ENCODE data around the gene CRACDL. TPM values are rescaled to one million over a fixed set of nuclear protein-coding genes. Genes with fewer than 3 reads are reported as not detected.

CRACDL gene
- total and polyA plus RNA-seq, 2 of the 13 experiments (the other 11 are each of a cell fraction or from before 2014, with no cell fraction given), result 0.15 to 0.26 TPM

DNA sequence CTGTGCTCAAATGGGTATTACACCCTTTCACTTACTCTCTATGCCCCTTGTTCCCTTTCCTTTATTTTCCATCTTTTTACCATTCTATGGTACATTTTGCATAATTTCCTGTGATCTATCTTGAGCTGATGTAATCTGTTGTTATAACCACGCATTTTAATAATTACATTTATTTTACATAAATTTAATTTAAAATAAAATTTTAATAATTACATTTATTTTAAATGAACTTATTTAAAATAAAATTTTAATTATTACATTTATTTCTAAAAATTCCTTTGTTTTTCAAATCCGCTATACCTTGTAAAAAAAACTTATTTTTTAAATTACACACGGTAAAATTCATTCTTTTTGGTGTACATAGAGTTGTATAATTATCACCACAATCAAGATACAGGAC, 93.9 kb downstream of the CRACDL start:
- POLR2A ChIA-PET, result no interaction called here

More for the DNA sequence above, 93.9 kb downstream of the CRACDL start:
- in situ Hi-C loops (cut with HindIII; ENCODE audit: extremely low pct_ligation_motif_present, low pct_unique_long_range_greater_than_20kb), result loop anchor here (25.0 kb wide), 1 partner anchor 430 kb away; no protein-coding TSS in a partner anchor
- CTCF ChIA-PET (ENCODE audit: low intra/inter-chr PET ratio, low total read pairs), result no interaction called here
- no peaks in the 10 kb centered on the region for H3K79me2 ChIP-seq (ENCODE audit: insufficient read depth, low read length)
- H3K4me2 ChIP-seq (ENCODE audit: low read depth, low read length), result no peak overlapping the region
- no peak overlapping the region for H3K4me3 ChIP-seq (replicated peaks in 1 of 3; ENCODE audit: insufficient read depth in 1 of 3, low read depth in 2 of 3, low read length in 3 of 3)
- DNase-seq (ENCODE audit: low spot score), result no peak
- no peaks in the 10 kb centered on the region for H3K27me3 ChIP-seq (ENCODE audit: control insufficient read depth in 1 of 2, insufficient read depth in 2 of 2, low read length in 2 of 2)
- TF ChIP-seq JARID2 (CRISPR knock-in tag; IDR thresholded peaks at IDR 0.05; ENCODE audit: insufficient replicate concordance), result no peak
- no peak for TF ChIP-seq ZNF775 (CRISPR knock-in tag; IDR thresholded peaks at IDR 0.05; ENCODE audit: borderline replicate concordance)
- TF ChIP-seq NFIB (CRISPR knock-in tag; IDR thresholded peaks at IDR 0.05; ENCODE audit: borderline replicate concordance), result no peak
- TF ChIP-seq HOXA3 (CRISPR knock-in tag; IDR thresholded peaks at IDR 0.05), result no peak
- TF ChIP-seq ZNF7 (CRISPR knock-in tag; IDR thresholded peaks at IDR 0.05), result no peak
- TF ChIP-seq NAIF1 (CRISPR knock-in tag; IDR thresholded peaks at IDR 0.05; ENCODE audit: borderline replicate concordance), result no peak
- TF ChIP-seq, protein P1, sequence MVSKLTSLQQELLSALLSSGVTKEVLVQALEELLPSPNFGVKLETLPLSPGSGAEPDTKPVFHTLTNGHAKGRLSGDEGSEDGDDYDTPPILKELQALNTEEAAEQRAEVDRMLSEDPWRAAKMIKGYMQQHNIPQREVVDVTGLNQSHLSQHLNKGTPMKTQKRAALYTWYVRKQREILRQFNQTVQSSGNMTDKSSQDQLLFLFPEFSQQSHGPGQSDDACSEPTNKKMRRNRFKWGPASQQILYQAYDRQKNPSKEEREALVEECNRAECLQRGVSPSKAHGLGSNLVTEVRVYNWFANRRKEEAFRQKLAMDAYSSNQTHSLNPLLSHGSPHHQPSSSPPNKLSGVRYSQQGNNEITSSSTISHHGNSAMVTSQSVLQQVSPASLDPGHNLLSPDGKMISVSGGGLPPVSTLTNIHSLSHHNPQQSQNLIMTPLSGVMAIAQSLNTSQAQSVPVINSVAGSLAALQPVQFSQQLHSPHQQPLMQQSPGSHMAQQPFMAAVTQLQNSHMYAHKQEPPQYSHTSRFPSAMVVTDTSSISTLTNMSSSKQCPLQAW (CRISPR knock-in tag; IDR thresholded peaks at IDR 0.05), result no peak
- no peak for TF ChIP-seq SAP130 (CRISPR knock-in tag; IDR thresholded peaks at IDR 0.05; ENCODE audit: low read depth)
- TF ChIP-seq, protein P2, sequence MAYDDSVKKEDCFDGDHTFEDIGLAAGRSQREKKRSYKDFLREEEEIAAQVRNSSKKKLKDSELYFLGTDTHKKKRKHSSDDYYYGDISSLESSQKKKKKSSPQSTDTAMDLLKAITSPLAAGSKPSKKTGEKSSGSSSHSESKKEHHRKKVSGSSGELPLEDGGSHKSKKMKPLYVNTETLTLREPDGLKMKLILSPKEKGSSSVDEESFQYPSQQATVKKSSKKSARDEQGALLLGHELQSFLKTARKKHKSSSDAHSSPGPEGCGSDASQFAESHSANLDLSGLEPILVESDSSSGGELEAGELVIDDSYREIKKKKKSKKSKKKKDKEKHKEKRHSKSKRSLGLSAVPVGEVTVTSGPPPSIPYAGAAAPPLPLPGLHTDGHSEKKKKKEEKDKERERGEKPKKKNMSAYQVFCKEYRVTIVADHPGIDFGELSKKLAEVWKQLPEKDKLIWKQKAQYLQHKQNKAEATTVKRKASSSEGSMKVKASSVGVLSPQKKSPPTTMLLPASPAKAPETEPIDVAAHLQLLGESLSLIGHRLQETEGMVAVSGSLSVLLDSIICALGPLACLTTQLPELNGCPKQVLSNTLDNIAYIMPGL (CRISPR knock-in tag; IDR thresholded peaks at IDR 0.05; ENCODE audit: borderline replicate concordance in 1 of 2, low read depth in 1 of 2), result no peak
- TF ChIP-seq ZNF33B (CRISPR knock-in tag; IDR thresholded peaks at IDR 0.05), result no peak
- no peak for TF ChIP-seq JUND (CRISPR knock-in tag; IDR thresholded peaks at IDR 0.05)
- TF ChIP-seq ZNF446 (CRISPR knock-in tag; IDR thresholded peaks at IDR 0.05), result no peak
- TF ChIP-seq GATA4 (IDR thresholded peaks at IDR 0.05; ENCODE audit: borderline replicate concordance, low read depth), result no peak
- TF ChIP-seq, protein P3, sequence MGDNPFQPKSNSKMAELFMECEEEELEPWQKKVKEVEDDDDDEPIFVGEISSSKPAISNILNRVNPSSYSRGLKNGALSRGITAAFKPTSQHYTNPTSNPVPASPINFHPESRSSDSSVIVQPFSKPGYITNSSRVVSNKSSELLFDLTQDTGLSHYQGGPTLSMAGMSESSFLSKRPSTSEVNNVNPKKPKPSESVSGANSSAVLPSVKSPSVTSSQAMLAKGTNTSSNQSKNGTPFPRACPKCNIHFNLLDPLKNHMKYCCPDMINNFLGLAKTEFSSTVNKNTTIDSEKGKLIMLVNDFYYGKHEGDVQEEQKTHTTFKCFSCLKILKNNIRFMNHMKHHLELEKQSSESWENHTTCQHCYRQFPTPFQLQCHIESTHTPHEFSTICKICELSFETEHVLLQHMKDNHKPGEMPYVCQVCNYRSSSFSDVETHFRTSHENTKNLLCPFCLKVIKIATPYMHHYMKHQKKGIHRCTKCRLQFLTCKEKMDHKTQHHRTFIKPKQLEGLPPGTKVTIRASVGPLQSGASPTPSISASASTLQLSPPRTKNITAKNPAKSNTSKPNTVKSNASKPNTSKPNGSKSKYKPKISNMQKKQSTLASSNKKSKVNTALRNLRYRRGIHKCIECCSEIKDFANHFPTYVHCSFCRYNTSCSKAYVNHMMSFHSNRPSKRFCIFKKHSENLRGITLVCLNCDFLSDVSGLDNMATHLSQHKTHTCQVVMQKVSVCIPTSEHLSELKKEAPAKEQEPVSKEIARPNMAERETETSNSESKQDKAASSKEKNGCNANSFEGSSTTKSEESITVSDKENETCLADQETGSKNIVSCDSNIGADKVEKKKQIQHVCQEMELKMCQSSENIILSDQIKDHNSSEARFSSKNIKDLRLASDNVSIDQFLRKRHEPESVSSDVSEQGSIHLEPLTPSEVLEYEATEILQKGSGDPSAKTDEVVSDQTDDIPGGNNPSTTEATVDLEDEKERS (CRISPR knock-in tag; IDR thresholded peaks at IDR 0.05), result no peak
- no peak for TF ChIP-seq MTF1 (CRISPR knock-in tag; IDR thresholded peaks at IDR 0.05)
- TF ChIP-seq ZNF670 (CRISPR knock-in tag; IDR thresholded peaks at IDR 0.05; ENCODE audit: borderline replicate concordance), result no peak
- TF ChIP-seq ZNF143 (CRISPR knock-in tag; IDR thresholded peaks at IDR 0.05), result no peak
- peaks cover 6% of the 10 kb centered on the region for H3K4me1 ChIP-seq (ENCODE audit: insufficient read depth, low read length)
- no peaks in the 10 kb centered on the region for H3K9me3 ChIP-seq (ENCODE audit: low read length)
- no peak overlapping the region for H3K27ac ChIP-seq (ENCODE audit: extremely low read length, insufficient read depth, low read length)
- H3K36me3 ChIP-seq (replicated peaks in 1 of 2; ENCODE audit: control insufficient read depth in 1 of 2, insufficient read depth in 2 of 2, low read length in 2 of 2), result no peaks in the 10 kb centered on the region
- no peaks in the 10 kb centered on the region for H4K20me1 ChIP-seq (ENCODE audit: insufficient read depth, low read length)
- no peak overlapping the region for H2AFZ ChIP-seq (ENCODE audit: low read length)
- no peak for FAIRE-seq
- H3K9ac ChIP-seq (ENCODE audit: insufficient read depth, low read depth, low read length), result no peak overlapping the region
- no peak for ATAC-seq
- intact Hi-C loops (cut with micrococcal nuclease; ENCODE audit: unreplicated experiment), result no loop called here
- BruUV-seq (replicated peaks), result no TSS peak
- 48% methylated on average over 3 of the region's 3 CpGs for WGBS (ENCODE audit: low lambda C conversion rate)
